HG03066 (cell line): ENCODE measurements around the gene PAXX.

ENCODE experiments used
- ATAC-seq: cut with Tn5 transposase; IDR thresholded peaks from one replicate; pipeline ENCODE4 v1.9.1; 2021; ENCODE audit warnings: low read depth; ENCODE audit not compliant: unreplicated experiment

PAXX gene

DNA sequence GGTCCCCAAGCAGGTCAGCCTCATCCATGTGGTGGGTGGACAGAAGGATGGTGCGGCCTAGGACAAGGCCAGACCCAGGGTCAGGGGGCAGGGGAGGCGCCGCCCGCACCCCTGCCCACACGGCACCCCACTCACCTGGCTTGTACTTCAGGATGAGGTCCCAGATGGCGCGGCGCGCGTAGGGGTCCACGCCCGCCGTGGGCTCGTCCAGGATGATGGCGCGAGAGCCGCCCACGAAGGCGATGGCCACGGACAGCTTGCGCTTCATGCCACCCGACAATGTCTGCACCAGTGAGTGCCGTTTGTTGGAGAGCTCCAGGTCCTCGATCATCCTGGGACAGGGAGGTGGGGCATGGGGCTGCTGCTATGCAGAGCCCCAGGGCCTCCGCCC, 23.3 kb downstream of the PAXX start:
- no peak for ATAC-seq

DNA sequence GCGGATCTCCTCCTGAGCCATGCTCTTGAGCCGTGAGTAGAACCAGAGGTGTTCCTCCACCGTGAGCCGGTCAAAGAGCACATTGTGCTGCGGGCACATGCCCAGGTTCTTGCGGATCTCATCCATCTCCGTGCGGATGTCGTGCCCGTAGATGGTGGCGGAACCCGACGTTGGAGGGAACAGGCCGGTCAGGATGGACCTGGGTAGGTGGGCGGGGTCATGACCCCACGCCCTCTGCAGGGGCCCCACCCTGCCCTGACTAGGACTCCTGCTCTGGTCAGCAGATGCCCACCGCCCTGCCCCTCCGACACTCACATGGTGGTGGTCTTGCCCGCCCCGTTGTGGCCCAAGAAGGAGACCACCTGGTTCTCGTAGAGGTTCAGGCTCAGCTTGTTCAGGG, 23.8 kb downstream of the PAXX start:
- no peak for ATAC-seq

DNA sequence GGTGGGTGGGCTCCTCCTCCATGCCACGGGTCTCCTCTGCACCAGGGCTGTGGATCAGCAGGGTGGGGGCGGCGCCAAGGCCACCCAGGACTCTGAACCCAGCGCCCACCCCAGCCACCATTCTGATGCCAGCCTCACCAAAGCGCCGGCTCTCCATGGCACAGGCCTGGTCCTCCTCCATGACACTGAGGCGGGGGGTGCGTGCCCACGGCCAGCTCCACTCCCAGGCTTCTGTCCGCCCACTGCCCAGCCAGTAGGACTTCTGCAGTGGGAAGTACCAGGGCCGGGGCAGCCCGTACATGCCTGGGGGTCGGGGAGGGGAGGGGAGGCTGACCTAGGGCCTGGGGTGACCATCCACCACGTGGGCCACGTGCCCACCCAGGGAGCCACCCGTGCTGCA, 24.2 kb downstream of the PAXX start:
- no peak for ATAC-seq

DNA sequence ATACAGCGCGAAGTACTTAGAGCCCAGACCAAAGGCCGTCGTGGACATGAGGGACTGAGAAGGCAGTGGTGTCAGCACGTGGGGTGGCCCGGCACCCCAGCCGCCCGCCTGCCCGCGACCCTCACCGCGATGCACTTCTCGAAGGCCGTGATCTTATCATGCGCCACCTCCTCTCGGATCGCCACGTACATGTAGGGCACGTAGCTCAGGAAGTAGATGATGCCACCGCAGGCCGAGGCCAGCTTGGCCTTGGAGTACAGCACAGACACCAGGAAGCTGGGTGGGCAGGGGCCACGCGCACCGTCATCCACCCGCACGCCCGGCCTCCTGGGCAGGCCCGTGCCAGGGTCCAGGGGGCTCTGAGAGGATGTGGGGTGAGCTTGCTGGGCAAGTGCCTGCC, 24.8 kb downstream of the PAXX start:
- ATAC-seq: no peak

DNA sequence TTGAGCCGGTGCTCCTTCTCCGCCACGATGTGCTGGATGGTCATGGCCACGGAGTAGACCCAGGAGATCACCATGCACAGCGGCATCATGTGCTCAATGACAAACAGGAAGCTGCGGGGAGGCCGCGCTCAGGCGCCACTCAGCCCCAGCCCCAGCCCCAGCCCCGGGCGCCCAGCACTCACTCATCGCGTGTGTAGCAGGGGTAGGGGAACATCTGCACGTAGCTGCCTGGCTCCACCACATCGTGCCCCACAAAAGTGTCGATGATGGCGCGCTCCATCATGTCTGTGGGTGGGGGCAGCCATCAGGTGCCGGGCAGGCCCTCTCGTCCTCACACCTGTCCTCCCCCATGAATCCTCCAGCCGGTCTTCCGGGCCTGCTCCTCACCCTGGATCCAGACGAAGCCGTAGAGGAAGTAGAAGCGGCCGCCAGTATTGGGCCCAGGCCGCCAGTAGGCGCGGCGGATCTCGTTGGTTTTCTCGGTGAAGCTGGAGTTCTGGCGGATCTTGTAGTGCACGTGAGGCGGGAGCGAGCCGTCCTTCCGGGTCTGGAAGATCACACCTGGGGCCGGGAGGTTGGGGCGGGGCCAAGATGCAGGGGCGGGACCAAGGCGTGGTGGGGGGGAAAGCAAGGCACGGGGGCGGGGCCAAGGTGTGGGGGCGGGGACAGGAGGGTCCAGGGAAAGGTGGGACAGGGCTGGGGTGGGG, 25.7 kb downstream of the PAXX start:
- ATAC-seq: no peak

DNA sequence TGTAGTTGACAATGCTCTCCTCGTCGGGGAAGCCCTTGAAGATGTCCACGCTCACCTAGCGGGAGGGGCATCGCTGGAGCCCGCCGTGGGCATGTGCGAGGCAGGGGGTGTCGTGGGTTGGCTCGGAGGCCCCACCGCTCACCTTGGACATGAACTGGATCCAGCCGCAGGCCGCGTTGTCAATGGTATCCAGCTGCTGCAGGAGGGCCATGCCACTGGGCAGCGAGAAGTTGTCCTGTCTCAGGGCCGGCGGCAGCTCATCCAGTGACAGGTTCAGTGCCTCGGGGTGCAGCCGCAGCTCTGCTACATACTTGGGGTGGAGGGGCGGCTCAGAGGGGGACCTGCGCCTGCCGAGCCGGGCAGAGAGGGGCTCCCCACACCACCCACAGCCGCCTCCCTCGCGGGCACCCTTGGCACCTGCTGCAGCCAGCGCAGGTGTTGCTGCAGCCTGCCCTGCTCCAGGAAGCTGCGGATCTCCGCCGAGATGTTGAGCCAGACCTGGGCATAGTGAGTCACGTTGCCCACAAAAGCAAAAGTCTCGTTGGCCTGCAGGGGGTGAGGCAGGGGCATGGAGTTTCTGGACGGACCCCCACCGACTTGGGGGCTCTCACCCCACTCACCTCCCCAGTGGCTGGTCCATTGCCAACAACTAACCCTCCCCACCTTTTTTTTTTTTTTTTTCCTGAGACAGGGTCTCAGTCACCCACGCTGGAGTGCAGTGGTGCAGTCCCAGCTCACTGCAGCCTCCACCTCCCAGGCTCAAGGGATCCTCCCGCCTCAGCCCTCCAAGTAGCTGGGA, 26.7 kb downstream of the PAXX start:
- no peak for ATAC-seq

DNA sequence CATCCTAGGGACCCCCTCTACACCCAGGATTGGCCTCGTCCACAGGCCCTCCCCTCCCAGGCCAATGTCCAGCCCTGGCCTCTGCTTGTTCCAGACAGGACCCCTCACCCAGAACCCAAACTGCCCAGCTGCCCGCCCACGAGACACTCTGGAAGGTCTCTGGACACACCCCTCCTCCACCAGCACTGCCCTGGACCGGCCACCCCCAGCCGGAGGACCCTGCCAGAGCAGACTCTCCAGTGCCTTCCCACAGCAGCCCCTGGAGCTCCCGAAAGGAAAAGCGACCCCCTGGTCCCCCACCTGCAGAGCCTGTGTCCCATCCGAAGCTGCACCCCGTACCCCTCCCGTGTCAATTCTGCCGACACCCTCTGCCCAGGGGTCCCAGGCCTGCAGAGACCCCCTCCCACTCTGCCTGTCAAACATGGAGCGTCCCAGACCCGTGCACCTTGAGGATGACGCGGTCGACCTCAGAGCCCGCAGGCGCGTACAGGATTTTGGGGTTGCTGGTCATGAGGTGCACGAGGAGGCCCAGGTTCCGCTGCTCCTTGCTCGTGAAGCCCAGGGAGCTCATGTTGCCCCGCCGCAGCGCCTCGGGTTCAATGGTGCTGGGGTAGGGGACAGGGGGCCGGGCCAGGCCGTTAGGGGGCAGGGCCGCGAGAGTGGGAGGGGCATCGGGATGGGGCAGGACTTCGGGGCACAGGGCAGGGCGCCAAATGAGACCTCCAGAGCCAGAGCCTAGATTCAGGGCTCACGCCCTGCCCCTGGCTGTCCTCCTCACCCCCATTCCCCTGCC, 27.9 kb downstream of the PAXX start:
- no peak for ATAC-seq

DNA sequence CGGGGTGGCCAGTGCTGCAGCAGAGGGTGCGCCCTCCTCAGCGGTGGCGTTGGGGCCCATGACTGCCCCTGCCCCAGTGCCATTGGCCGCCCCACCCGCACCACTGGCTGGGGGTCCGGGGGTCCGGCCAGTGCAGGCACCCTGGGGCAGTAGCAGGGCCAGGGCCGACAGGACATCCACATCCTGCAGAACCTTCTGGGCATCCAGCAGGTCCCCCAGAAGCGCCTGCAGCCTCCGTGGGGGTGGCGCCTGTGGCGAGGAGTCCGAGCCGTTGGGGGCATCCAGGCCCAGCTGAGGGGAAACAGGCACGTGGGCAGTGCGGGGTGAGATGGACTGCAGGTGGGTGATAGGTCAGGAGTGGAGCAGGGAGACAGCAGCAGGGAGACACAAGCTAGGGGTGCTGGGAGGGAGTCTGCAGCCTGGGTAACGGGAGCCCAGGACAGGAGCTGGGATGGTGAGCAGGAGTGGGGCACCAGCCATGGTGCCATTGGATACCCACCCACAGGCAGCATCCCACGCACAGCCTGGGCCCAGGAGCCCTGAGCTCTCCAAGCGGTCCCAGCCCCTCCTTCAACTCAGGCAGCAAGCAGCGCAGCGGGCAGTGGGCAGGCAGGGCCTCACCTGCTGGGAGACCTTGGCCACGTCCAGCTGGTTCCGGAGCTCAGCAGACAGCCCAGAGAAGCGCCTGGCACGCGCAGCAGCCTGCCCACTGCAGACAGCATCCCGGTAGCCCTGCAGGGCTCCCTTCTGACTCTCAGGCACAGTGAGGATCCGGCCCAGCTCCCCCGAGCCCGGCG, 28.7 kb downstream of the PAXX start:
- no peak for ATAC-seq

DNA sequence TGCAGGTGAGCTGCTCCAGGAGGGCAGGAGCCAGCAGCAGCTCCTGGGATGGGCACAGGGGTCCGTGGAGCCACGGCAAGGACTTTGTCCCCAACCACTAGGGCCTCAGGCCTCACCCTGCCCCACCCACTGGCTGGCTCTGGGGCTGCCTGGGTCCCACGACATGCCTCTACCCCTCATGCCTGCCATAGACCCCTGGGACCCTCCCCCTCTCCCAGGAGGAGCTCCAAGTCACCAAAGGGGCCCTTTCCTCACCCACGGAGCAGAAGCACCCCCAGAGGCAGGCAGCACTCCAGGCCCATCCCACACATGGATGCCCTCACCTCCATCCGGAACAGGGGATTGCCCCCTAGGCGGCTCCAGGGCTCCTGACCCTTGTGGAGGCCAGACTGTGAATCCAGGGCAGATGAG, 29.4 kb downstream of the PAXX start:
- no peak for ATAC-seq

DNA sequence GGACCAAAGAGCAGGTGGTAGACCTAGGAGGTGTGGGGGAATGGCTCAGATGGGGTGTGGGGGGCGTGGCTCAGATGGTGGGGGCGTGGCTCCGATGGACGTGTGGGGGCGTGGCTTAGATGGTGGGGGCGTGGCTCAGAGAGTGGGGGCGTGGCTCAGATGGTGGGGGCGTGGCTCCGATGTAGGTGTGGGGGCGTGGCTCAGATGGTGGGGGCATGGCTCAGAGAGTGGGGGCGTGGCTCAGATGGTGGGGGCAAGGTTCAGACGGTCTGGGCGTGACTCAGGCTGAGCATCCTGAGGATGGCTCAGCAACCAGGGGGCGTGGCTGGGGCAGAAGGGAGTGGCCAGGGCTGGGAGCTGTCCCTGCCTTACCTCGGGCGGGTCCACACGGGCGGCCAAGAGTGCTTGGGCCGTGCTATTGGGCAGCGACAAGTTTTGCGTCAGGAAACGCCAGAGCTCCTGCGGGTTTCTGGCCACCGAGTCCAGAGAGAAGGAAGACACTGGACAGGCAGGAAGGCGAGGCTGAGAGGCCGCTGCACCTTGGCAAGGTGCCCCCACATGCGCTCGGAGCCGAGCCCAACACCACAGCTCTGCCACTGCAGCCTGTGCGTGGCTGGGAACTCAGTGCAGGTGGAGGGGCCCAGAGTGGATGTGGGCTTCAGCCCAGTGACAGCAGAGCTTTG, 29.9 kb downstream of the PAXX start:
- no peak for ATAC-seq

DNA sequence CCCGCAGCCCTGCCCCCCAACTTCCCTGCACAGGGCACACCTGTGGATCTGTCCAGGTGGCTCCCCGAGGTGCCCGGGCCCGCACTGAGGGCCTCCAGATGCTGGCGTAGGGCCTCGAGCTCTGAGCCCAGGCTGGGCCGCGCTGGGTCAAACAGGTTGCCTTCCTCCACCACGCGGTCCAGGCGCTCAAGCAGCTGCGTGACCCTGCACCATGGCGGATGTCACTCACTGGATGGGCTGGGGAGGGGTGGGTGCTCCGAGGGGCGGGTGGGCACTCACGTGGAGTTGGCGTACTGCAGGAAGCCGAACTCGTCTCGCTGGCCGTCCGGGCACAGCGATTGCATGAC, 30.4 kb downstream of the PAXX start:
- ATAC-seq: no peak

DNA sequence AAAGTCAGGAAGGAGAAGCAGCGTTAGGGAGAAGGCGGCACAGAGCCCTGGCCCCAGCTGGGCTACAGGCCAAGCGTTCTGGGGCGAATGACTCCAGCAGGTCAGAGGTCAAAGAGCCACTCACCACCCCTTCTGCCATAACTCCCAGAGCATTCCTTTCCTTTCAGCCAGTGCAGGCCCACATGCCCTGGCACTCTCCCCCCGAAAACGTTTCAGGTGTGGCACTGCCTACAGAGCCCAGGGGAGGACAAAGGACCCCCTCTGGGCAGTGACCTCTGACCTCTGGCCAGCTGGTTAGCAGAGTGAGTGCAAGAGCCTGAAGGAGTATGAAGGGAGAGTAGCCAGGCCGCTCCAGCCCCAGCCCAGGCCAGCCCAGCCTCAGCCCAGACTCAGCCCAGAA, 30.9 kb downstream of the PAXX start:
- ATAC-seq: no peak

DNA sequence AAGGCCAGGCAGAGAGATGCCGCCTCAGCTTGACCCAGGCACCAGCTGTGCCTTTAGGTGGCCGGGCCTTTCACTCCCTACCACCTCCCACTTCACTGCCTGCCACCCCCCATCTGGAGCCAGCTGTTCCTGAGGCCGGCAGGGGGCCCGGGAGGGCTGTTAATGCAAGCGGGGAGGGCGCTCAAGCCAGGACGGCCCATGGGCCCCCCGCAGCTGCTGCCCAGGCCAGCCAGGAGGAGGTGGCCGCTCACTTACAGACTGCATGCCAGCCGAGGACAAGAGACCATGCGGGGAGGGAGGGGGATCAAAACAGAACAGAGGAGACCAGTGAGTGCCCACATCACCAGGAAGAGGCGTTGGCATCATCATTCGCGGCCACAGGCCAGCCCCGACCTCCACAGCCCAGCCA, 31.4 kb downstream of the PAXX start:
- ATAC-seq: no peak

DNA sequence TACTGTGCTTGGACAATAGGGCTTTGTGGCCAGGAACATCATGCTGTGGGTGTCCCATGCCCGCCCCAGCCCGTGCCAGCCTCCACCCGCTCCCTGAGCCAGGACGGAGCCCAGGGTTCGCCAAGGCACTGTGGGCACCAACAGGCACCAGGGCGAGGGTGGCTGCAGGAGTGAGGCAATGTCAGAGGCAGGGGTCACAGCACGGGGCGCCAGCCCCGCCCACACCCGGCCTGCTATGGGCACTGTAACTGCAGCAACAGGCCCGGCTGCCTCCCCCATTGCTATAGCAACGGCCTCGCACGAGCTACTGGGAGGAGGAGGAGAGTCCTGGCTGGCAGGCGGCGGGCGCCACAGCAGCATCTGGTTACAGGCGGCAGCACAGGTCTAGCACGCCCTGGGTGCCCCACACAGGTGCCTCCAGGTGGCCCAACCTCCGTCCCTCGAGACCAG, 33.3 kb downstream of the PAXX start:
- ATAC-seq: no peak

DNA sequence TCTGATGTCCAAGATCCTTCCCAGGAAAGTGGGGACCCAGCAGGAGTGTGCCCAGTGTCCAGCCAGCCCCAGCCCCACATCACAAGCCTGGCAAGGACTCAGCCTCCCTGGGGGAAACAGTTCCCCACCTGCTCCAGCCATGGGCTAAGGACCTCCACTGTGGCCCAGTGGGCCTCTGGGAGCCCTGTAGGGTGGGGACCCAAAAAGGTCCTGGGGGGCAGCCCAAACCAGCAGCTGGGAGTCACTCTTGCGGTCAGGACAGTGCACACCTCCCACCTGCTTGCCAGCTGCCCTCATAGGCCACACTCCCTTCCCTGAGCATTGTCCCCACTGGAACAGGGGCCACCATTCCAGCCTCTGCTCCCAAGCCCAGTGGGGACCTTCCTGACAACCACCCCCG, 34.2 kb downstream of the PAXX start:
- no peak for ATAC-seq

DNA sequence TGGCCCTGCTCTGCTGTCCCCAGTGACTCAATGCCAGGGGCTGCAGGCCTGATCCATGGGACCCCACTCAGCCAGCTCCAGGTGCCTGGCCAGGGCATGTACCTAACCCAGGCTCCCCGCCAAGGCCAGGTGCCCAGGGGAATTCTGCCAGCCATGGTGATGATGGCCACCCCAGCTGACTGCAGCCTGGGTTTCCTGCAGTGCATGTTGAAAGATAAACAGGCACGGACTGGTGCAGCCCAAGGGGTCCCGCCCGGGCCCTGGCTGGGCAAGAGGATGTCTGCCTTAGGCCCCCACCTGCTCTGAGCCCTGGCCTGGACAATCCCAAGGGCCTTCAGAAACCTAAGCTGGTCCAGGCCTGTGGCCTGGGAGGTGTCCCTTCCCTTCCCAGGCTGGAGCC, 34.6 kb downstream of the PAXX start:
- ATAC-seq: no peak

DNA sequence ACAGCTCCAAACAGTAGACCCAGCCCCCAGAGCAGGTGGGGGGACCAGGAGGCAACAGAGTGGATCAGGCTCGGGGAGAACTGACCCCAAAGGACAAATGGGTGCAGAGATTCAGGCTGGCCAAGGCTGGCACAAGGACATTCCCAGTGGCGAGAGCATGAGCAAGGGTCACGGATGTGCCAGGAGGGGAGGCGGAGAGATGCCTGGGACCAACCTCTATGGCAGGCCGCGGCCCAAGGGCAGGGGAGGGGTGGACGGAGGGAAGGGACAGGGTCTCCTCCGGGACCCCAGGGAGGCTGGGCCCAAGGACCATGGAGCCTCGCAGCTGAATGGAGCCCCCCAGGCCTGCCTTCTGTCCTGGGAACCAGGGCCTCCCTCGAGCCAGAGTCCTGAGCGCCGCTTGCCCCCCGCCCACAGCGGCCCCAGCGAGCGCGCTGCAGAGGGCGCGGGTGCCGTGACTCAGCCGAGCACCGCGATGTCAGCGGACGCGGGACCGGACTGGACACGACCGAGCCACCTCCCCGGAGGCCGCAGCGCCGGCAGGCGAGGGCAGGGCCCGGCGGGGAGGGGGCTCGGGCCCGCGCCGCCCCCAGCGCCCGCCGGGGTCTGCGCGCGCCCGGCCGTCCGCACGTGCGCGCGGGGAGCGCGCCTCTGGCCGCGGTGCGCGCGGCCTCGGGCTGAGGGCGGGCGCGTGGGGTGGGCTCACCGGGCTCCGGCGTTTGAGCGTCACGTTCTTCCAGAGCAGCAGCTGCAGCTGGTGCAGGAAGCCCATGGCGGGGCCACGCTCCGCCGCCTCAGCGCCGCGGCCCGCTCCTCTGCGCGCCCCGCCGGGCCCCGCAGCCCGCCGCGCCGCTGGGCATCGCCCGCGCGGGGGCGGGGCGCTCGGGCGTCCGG, 35.4 kb downstream of the PAXX start, which contains the start of gene ABCA2:
Gene ABCA2, minus strand, starts transcription at position 869 of the 894 bp plus-strand sequence. Its CDS starts 97 bp downstream, at position 772.
- ATAC-seq: no peak

DNA sequence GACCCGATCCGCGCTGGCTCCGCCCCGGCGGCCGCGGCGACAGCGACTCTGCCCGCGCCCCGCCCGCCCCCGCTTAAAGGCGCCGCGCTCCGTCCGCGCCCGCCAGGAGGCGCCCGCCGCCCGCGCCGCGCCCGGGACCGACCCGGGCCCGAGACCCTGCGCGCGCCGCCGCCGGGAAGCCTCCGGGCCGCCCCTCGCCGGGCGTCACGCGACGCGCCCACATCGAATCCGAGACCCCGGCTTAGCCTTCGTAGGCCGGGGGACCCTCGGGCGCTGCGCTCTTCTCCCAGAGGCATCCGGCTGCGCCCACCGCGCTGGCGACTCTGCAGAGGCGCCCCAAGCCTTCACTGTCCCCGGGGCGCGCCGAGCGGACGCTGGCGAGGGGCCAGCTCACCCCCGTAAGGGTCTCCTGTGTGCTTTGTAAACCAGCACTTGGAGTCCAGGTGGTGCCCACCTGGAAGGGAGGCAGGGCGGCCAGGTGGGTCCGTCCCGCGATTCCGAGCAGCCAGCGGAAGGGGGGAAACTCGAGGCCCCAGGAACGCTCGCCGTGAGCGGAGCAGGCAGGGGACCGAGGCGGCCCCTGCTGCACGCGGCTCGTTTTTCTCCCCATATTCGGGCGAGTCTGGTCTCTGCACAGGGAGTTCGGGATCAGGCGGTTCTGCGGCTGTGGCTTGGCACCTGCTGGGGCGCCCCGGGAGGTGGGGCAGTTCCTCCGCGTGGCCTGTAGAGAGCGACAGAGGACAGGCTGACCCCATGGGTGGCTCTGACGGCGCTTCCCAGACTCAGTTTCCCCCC, 36.2 kb downstream of the PAXX start:
- peak; percentile 38 for ATAC-seq
